Effector memory CD8-positive, alpha-beta T cell (primary cell): ENCODE data around the gene MRPL46.

Experiments
- ATAC-seq: fragments of 150-1000 bp; cut with Tn5 transposase; replicated peaks from 2 replicates; pipeline ENCODE4 v1.10.0; 2021; ENCODE audit warnings: mild to moderate bottlenecking, moderate library complexity
- DNase-seq, 3 experiments: peaks; one replicate each; pipeline ENCODE4 v3.0.0; 2021
- H3K27ac Mint-ChIP-seq, 2 donors: one replicate each; pipeline ENCODE4 v1.8.0; 2022; ENCODE audit warnings: mild to moderate bottlenecking in 2 of 2, mixed read lengths in 2 of 2, moderate library complexity in 2 of 2
- H3K27me3 Mint-ChIP-seq, 2 donors: one replicate each; pipeline ENCODE4 v1.8.0; 2022; ENCODE audit warnings: mixed read lengths in 2 of 2
- H3K36me3 Mint-ChIP-seq: one replicate; pipeline ENCODE4 v1.8.0; 2022; ENCODE audit warnings: mild to moderate bottlenecking, moderate library complexity, mixed read lengths; ENCODE audit not compliant: insufficient read depth
- H3K4me1 Mint-ChIP-seq, 2 donors: one replicate each; pipeline ENCODE4 v1.8.0; 2022; ENCODE audit warnings: low read depth in 2 of 2, mixed read lengths in 2 of 2
- H3K4me3 Mint-ChIP-seq, 2 donors: one replicate each; pipeline ENCODE4 v1.8.0; 2022; ENCODE audit warnings: mild to moderate bottlenecking in 2 of 2, mixed read lengths in 2 of 2, moderate library complexity in 2 of 2
- H3K9me3 Mint-ChIP-seq, 2 donors: one replicate each; pipeline ENCODE4 v1.8.0; 2022; ENCODE audit warnings: mixed read lengths in 2 of 2

Gene MRPL46

DNA sequence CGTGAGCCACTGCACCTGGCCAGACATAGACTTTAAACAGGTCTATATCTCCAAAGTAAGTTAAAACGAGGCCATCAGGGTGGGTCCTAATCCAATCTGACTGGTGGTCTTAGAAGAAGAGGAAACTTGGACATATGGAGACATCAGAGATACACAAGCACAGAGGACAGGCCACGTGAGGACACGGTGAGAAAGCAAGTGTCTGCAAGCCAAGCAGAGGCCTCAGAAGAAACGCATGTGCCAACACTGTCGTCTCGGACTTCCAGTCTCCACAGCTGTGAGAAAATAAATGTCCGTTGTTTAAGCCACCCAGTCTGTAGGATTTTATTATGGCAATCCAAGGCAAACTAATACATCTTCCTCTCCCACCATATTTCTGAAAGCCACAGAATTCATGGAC, 43.9 kb downstream of the MRPL46 start:
- peaks cover 3 to 45% of the 10 kb centered on the region in 2 donors for H3K27me3 Mint-ChIP-seq
- DNase-seq (no peak), ATAC-seq (no peak)
- no peak overlapping the region for H3K27ac Mint-ChIP-seq
- H3K4me3 Mint-ChIP-seq, result no peak overlapping the region
- H3K4me1 Mint-ChIP-seq, result no peaks in the 10 kb centered on the region
- no peaks in the 10 kb centered on the region for H3K9me3 Mint-ChIP-seq
- H3K36me3 Mint-ChIP-seq, result no peaks in the 10 kb centered on the region

DNA sequence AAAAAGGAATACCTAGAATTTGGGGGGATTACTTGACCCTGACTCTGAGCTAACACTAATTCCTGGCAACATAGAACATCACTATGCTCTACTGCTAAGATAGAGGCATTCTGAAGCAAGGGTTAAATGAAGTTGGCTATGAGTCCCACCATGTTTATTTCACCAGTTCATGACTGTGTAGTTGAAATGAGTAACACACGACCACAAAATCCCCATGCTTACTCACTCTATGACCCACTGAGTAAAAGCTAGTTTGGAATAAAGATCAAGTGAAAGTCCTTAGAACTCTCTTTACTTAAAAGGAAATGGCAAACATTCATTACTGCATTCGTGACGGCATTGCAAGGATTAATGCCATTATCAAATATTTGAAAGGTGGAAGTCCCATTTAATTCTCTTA, 47.4 kb downstream of the MRPL46 start:
- H3K4me3 Mint-ChIP-seq, result no peak overlapping the region
- H3K27ac Mint-ChIP-seq, result no peak overlapping the region
- no peaks in the 10 kb centered on the region for H3K9me3 Mint-ChIP-seq
- H3K36me3 Mint-ChIP-seq, result no peaks in the 10 kb centered on the region
- no peaks in the 10 kb centered on the region for H3K4me1 Mint-ChIP-seq
- H3K27me3 Mint-ChIP-seq, result peaks cover 0 to 43% of the 10 kb centered on the region in 2 donors
- ATAC-seq, result no peak
- no peak for DNase-seq
